Subcutaneous adipose tissue (tissue), 4 donors: Measurements from ENCODE around the gene NDST4. TPM values are rescaled to one million over a fixed set of nuclear protein-coding genes. Genes with fewer than 3 reads are reported as not detected.

Source experiments
- CTCF ChIP-seq: fragments of 450-650 bp; IDR thresholded peaks from one replicate; pipeline ENCODE4 v1.5.1; 2016; ENCODE audit warnings: low read depth, mild to moderate bottlenecking, control low read depth, antibody characterized with exemption, moderate library complexity
- total RNA-seq, 4 donors: library from RNA; depleted of rRNA; stranded (reverse); fragments of >200 nt; gene quantifications; one replicate each; pipeline ENCODE4 v1.1.0, GENCODE V29; 2016

The NDST4 gene
- total RNA-seq, 4 donors from 2014 or later = 0.66 TPM; not detected in 3

DNA sequence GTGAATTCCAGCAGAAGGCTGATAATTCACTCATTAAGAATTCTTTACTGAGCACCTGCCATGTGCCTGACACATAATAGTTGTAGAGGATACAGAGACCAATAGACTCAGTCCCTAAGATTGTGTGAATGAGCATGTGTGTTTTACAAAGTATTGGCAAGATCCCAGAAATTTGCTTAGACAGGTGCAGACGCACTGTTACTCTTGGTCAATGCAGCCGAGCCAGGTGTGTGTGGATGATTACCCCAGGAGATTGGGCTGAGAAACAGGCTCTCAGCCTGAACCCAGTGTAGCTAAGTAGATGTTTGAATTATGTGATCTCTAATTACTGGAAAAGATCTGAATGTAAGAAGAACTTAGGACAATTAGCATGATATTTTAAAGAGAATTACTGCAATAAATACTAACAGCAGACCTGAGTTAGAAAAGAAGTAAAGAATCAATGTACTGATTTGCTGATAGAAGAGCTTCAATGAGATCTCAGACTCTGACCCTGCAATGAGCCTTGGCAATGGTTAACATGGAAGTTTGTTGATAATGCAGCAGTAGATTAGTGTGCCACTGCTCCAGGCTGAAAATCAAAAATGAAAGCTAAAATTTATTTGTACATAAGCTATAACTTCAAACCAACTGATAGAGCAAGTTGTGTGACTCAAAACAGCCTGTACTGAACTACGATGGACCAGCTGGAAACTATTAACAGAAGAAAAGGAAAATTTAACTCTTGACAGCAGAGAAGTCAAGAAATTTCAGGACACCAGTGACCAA, 32.2 kb upstream of the NDST4 start:
- TF ChIP-seq CTCF = no peak

DNA sequence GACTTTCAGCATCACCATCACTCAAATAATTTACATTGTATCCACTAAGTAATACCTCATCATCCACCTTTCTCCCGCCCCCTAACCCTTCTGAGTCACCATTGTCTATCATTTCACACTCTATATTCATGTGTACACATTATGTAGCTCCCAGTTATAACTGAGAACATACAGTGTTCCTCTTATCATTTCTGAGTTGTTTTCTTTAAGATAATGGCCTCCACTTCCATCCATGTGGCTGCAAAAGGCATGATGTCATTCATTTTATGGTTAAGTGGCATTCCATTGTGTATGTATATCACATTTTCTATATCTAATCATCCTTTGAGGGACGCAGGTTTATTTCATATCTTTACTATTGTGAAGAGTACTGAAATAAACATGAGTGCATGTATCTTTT, 14.6 kb upstream of the NDST4 start:
- no peak for TF ChIP-seq CTCF

DNA sequence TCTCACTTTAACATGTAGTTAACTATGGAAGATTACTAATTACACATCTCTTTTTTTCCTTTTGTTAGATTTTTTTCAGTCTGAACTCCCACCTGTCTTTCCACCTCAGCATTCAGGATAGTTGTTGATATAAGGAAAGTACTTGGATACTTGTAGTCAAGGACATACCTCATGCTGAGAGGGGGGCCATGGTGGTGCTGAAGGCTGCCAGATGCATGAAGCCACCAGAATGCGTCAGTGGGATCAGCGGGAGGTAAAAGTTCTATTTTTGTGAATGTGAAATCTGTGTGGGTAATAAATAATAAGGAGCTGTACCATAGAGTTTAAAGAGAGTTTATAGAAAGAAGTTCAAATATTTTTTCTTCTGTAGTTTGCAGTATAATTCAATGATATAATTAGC, 13.1 kb upstream of the NDST4 start:
- TF ChIP-seq CTCF = no peak

DNA sequence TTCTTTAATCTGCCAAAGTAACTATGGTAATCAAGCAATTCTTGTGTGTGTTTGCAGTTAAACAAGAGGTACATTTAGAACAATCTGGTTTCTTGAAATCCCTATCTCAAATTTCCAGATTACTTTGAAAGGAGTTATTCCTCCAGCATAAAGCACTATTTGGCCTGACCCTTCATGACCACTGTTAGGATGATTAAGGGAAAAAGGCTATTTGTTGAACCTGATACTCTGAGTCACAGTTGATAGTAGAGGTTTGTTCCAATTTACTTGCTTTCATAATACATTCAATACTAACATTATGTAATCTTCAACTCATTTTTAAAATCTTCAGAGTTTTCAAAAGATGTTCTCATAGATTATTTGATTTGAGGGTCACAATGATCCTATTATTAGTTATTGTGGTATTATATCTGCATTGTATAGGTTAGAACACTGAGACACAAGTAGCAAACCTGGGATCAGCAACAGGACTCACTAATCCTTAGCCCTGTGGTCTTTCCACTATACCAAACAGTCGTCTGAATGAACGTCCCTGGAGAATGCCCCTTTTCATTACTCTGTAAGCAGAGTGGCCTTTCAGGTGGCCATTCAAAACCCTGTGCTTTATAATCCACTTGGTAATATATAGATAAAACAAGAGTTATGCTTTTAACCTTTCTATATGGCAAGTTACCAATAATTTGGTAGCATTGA, 8.1 kb upstream of the NDST4 start:
- no peak for TF ChIP-seq CTCF

DNA sequence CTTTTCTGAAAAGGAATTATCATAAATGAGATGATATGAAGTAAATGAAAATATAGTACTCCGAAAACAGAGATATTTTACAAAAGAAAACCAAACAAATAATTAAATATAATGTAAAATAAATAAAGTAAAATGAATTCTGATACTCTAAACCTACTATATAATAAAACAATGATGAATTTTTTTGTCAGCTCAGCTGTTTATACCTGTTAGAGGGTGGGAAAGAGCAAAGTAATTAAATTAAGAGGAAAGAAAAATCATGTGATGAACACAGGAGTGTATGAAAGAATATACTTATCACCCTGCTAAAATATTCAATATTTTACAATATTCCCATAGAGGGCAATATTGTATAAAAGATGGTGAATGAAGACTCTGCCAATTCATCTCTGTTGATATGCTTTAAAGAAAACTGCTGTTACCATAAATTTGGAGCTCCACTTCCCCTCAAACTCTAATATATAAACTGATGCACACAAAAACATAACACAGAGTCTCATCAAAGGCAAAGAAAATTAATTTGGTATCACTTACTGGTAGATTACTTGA, 6.5 kb upstream of the NDST4 start:
- no peak for TF ChIP-seq CTCF

DNA sequence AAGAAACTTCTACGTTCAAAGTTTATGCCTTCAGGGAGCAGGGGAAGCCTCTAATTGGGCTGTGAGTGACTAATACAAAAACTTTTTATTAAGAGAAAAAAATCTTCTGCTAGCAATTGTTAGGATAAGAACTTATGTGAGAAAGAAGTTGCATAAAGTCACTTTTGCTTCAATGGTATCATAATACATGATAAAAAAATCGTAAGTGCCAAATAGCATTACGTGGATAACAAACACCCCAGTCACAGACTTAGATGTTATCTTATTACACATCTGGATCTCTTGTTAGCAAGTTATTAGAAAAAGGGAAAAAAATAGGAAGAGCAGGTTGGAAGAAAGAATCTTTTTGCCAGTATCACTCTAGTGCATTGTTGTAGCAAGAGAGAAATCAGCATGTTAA, 4.2 kb upstream of the NDST4 start:
- TF ChIP-seq CTCF = no peak
